GM12864 (cell line): ENCODE results near the gene PEX11A.

ENCODE experiments used
- DNase-seq: peaks from one replicate; pipeline ENCODE4 v3.0.0-alpha.2; 2011; ENCODE audit warnings: low read depth
- H3K4me3 ChIP-seq: 2 replicates; pipeline ENCODE4 v1.5.1; 2011; ENCODE audit warnings: mild to moderate bottlenecking, low read depth, low read length, control low read depth
- TF ChIP-seq, protein P1 (sequence below): IDR thresholded peaks from 2 replicates; pipeline ENCODE4 v1.5.1; 2011; ENCODE audit warnings: low read depth, mild to moderate bottlenecking, moderate library complexity, low read length, control low read depth, inconsistent platforms; ENCODE audit errors: missing control alignments

The PEX11A gene

DNA sequence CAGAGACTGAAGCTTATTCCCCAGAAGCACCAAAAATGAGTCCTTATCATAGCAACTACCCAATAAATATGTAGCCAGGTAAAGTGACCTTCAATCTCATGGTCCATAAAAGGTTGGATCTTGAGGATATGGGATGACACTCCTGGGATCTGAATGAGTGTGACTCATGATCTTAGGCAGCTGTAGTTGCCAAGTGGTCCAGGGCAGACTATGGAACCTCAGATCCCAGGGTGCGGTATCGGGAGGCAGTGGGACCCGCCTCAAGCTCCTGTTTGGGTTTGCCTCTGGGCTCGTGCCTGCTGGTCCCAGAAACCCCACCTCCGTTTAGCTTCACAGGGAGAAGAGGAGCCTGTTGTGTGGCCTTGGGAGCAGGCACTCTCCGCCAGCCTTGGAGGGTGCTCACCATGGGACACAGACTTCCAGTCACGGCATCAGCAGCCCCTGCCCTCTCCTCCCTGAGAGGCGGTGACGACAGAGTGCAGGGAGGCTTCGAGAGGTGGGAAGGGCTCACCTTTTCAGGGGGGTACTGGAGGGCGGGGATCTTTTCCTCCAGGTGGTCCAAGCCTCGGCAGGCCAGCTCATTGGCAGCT lies 19.5 kb downstream of the PEX11A start:
- TF ChIP-seq, protein P1, sequence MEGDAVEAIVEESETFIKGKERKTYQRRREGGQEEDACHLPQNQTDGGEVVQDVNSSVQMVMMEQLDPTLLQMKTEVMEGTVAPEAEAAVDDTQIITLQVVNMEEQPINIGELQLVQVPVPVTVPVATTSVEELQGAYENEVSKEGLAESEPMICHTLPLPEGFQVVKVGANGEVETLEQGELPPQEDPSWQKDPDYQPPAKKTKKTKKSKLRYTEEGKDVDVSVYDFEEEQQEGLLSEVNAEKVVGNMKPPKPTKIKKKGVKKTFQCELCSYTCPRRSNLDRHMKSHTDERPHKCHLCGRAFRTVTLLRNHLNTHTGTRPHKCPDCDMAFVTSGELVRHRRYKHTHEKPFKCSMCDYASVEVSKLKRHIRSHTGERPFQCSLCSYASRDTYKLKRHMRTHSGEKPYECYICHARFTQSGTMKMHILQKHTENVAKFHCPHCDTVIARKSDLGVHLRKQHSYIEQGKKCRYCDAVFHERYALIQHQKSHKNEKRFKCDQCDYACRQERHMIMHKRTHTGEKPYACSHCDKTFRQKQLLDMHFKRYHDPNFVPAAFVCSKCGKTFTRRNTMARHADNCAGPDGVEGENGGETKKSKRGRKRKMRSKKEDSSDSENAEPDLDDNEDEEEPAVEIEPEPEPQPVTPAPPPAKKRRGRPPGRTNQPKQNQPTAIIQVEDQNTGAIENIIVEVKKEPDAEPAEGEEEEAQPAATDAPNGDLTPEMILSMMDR, result no peak
- H3K4me3 ChIP-seq, result no peak overlapping the region
- DNase-seq, result no peak

DNA sequence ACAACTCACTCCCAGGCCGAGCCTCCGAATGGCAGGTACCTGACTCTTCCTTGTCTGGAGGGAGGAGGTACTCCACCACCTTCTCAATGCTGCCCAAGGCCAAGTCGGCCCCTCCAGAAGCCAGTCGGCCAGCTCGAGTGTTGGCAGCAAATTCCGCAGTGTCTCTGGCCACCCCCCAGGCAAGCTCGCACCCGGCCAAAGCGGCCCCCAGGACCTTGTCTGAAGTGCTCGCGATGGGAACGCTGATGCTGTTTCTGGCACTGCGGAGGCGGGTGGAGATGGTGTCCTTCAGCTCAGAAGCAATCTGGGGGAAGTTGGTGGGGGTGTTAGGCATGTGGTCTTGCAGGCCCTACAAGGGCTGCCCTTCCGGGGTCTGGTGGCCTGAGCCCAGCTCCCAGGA lies 20.6 kb downstream of the PEX11A start:
- H3K4me3 ChIP-seq, result no peak overlapping the region
- TF ChIP-seq, protein P1, result no peak
- DNase-seq, result no peak

DNA sequence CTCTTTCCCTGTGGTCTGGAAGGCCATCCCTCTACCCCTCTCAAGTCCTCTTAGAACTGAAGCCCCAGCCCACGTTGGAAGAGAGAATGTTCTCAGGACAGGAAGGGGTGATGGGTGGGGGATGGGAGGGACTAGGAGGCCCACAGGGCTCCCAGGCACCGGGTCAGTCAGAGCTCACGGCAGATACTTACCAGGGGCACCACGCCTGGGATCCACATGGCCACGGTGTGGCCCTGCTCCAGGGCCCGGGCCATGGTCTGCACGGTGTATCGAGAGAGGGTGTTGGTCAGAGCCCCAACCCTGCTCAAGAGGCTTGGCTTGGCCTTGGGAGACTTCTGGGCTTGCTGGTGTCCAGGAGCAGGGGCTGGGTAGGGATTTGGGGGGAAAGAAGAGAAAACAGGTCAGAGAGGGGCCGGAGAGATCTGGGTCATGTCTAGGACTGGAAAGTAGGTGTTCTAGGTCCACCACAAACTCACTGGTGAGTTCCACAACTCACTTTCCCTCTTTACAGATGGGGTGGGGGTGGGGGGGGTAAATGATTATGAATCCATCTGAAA lies 21.2 kb downstream of the PEX11A start:
- H3K4me3 ChIP-seq, result no peak overlapping the region
- TF ChIP-seq, protein P1, result no peak
- no peak for DNase-seq

DNA sequence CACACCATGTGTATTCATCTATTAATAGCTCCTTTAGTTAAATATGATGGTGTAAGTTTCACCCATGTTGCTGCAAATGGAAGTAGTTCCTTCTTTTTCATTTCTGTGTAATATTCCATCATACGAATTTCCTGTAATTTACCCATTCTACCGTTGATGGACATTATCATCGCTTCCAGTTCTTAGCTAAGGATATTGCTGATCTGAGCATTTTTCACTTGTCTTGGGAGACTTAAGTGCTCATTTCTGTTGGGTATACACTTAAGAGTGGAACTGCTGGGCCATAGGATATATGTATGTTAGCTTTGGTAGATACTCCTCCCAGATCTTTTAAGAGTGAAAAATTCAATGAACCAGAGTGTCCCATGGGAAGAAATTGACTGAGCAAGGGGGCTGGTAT lies 22.4 kb downstream of the PEX11A start:
- TF ChIP-seq, protein P1, result no peak
- no peak overlapping the region for H3K4me3 ChIP-seq
- DNase-seq, result no peak

DNA sequence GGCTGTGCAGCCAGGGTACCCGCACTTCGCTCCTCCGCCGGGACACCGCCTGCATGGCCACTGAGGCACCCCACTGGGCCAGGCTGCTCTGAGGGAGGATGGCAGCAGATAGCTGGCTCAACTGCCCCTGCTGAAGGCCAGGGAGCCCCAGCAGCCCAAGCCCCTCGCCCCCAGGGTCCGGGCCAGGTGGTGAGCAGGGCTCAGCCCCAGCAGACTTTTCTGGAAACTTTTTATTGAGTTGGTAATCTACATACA lies 22.9 kb downstream of the PEX11A start:
- DNase-seq, result no peak
- TF ChIP-seq, protein P1, result no peak
- no peak overlapping the region for H3K4me3 ChIP-seq

DNA sequence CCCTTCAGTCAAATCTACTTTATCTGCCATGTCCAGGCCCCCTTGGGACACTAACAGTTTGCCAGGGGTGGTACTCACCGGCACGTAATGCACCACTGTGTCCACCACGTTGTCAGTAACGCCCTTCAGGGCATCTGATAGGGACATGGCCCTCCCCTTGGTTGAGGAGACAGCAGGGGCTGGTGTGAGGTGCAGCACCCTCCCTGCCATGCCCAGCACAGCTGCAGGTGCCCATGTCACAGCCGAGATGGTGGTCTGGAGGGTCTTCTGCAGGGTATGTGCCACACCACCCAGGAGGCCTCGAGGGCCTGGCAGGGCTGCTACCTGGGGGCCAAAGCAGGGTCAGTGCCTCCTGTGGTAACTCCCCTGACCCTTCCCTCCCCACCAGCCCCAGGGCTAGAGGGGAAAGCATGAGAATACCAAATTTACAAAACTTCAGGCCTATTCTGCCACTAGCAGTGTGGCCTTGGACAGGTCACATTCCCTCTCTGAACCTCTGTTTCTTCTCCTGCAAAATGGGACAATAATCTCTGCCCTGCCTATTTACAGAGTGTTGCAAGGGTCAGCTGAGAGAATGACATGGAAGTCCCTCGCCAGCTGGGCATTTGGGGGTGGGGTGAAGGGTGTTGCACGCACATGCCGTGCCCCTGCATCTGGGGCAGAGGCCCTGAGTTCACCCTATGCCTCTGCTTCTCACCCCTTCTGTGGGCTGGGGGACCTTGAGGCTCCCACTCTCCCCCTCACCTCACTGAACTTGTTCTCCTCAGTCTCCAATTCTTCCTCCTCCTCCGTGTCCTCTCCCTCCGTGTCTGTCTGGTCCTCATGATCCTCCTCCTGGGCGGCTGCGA lies 23.5 kb downstream of the PEX11A start:
- no peak for DNase-seq
- TF ChIP-seq, protein P1, result no peak
- no peak overlapping the region for H3K4me3 ChIP-seq
